WERI-Rb-1 (cell line): ENCODE data around the gene DIPK2B.

Experiments used
- DNase-seq: peaks from one replicate; pipeline ENCODE4 v3.0.0-alpha.2; 2020
- H3K27ac ChIP-seq: fragments of 250-450 bp; sonication (Bioruptor Pico); 2 replicates; pipeline ENCODE4 v1.5.1; 2020; ENCODE audit warnings: mild to moderate bottlenecking, moderate library complexity
- H3K27me3 ChIP-seq: fragments of 250-450 bp; sonication (Bioruptor Pico); 2 replicates; pipeline ENCODE4 v1.5.1; 2021; ENCODE audit warnings: mild to moderate bottlenecking, low read depth, moderate library complexity; ENCODE audit not compliant: insufficient read depth, severe bottlenecking
- H3K36me3 ChIP-seq: fragments of 250-450 bp; sonication (Bioruptor Pico); 2 replicates; pipeline ENCODE4 v1.5.1; 2020; ENCODE audit warnings: mild to moderate bottlenecking, moderate library complexity
- H3K4me3 ChIP-seq: 2 replicates; pipeline ENCODE4 v1.5.1; 2011; ENCODE audit warnings: low read depth, mild to moderate bottlenecking, control low read depth, low read length
- H3K9me3 ChIP-seq: fragments of 250-450 bp; sonication (Bioruptor Pico); 2 replicates; pipeline ENCODE4 v1.5.1; 2021; ENCODE audit warnings: mild to moderate bottlenecking, moderate library complexity; ENCODE audit not compliant: severe bottlenecking
- TF ChIP-seq, protein P1 (sequence below): IDR thresholded peaks from 2 replicates; pipeline ENCODE4 v1.5.1; 2011; ENCODE audit warnings: low read depth, mild to moderate bottlenecking, control low read depth, inconsistent platforms, low read length

Gene DIPK2B

DNA sequence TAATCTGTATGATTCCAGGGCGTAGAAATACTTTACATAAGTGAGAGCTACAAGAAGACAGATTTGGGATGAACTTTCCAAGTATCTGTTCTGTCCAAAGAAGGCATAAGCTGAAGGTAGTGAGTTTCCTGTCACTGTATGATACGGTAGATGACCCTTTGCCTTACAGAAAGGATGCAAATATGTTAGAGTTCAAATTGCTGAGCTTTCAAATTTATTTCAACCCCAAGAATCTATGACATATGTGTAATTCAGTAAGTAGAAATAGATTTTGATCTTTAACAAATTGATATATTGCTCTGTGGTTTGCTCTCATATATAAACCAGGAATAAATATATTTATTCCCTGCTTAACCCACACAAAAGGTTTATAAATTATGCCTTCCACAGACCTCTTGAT lies 16.5 kb downstream of the DIPK2B start:
- Histone ChIP-seq H3K27ac (no peak overlapping the region), H3K36me3 (no peaks in the 10 kb centered on the region), H3K27me3 (peaks cover 12% of the 10 kb centered on the region), H3K4me3 (no peak overlapping the region), H3K9me3 (no peaks in the 10 kb centered on the region)
- TF ChIP-seq, protein P1, sequence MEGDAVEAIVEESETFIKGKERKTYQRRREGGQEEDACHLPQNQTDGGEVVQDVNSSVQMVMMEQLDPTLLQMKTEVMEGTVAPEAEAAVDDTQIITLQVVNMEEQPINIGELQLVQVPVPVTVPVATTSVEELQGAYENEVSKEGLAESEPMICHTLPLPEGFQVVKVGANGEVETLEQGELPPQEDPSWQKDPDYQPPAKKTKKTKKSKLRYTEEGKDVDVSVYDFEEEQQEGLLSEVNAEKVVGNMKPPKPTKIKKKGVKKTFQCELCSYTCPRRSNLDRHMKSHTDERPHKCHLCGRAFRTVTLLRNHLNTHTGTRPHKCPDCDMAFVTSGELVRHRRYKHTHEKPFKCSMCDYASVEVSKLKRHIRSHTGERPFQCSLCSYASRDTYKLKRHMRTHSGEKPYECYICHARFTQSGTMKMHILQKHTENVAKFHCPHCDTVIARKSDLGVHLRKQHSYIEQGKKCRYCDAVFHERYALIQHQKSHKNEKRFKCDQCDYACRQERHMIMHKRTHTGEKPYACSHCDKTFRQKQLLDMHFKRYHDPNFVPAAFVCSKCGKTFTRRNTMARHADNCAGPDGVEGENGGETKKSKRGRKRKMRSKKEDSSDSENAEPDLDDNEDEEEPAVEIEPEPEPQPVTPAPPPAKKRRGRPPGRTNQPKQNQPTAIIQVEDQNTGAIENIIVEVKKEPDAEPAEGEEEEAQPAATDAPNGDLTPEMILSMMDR = no peak
- DNase-seq = no peak

DNA sequence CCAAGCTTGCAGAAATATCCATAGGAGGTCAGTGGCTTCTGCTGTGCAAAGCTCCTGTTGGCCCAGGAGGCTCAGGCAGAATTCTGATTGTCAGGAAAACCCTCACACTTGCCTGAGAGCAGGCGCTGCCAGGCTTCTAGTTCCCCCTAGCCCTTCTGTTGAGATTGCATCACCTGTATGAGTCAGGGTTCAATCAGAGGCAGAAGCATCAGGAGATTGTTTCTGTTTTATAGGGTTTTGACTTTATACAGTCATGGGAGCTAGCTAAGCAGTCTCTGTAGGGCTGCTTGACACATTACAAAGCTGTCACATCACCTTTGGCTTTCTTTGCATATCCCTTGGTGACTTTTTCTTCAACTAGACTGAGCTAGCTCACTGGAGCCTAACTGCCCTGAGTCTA lies 27.8 kb downstream of the DIPK2B start:
- Histone ChIP-seq H3K27ac (no peak overlapping the region), H3K27me3 (peaks cover 5% of the 10 kb centered on the region), H3K9me3 (no peaks in the 10 kb centered on the region), H3K36me3 (no peaks in the 10 kb centered on the region), H3K4me3 (no peak overlapping the region)
- TF ChIP-seq, protein P1 = no peak
- DNase-seq = no peak

- no peaks in the 10 kb centered on the region for H3K9me3 ChIP-seq
- H3K27me3 ChIP-seq = peaks cover 7% of the 10 kb centered on the region
- TF ChIP-seq, protein P1 = no peak
- no peak for DNase-seq
- no peaks in the 10 kb centered on the region for H3K36me3 ChIP-seq
- H3K4me3 ChIP-seq = no peak overlapping the region
- H3K27ac ChIP-seq = no peak overlapping the region
Measured at GRCh38 chrX:45166781-45167180, 33.9 kb downstream of the DIPK2B start.

- H3K4me3 ChIP-seq = no peak overlapping the region
- H3K27me3 ChIP-seq = peaks cover 7% of the 10 kb centered on the region
- TF ChIP-seq, protein P1 = no peak
- no peak overlapping the region for H3K27ac ChIP-seq
- H3K36me3 ChIP-seq = no peaks in the 10 kb centered on the region
- no peaks in the 10 kb centered on the region for H3K9me3 ChIP-seq
- DNase-seq = no peak
Measured at GRCh38 chrX:45165726-45166125, 35.0 kb downstream of the DIPK2B start.

DNA sequence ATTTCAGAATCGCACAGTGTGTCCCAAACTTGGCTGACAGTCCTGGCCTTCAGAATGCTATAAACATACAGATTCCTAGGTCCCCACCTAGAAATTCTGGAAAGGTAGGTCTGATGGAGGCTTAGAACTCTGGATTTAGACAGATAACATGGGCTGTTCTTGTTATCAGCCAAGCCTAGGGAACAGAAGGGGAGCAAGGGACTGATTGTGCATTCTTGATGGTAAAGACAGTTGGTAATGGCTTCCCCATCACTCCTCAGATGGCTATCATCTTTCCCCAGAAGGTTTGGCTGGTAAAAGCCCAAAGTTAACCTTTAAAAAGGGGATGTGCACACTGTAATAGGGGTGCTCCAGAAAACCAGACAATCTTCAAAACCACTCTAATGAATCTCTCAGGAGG lies 35.7 kb downstream of the DIPK2B start:
- no peak for DNase-seq
- TF ChIP-seq, protein P1 = no peak
- no peak overlapping the region for H3K4me3 ChIP-seq
- H3K9me3 ChIP-seq = no peaks in the 10 kb centered on the region
- peaks cover 7% of the 10 kb centered on the region for H3K27me3 ChIP-seq
- no peak overlapping the region for H3K27ac ChIP-seq
- no peaks in the 10 kb centered on the region for H3K36me3 ChIP-seq

DNA sequence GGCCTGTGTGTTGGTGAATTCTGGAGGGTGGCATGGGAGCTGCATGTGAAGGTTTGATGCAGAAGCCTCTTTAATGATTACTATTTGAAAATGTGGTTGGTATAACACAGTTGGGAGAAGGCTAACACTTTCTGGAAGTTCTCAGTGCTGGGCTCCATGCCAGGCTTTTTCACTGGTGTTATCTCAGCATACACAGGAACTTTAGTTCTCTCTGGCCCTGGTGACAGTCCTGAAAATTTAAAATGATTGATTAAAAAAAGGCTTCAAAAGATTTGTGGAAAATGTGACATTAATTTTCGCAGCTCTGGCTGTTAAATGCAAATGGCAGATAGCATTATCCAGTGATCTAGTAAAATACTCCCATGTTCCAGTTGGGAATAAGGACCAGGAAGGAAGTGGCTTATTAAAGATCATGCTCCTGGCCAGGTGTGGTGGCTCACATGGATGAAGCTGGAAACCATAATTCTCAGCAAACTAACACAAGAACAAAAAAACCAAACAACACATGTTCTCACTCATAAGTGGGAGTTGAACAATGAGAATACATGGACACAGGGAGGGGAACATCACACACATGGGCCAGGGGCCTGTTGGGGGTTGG lies 36.6 kb downstream of the DIPK2B start:
- Histone ChIP-seq H3K9me3 (no peaks in the 10 kb centered on the region), H3K4me3 (no peak overlapping the region), H3K36me3 (no peaks in the 10 kb centered on the region), H3K27me3 (peaks cover 7% of the 10 kb centered on the region), H3K27ac (no peak overlapping the region)
- TF ChIP-seq, protein P1 = no peak
- no peak for DNase-seq
